Motor neuron (in vitro differentiated cells): Measurements from ENCODE around the gene EHMT1. TPM values are rescaled to one million over a fixed set of nuclear protein-coding genes. Genes with fewer than 3 reads are reported as not detected.
"Not testable (repeated sequence)": the region's sequence is repeated elsewhere in the genome, so short reads cannot be mapped to it uniquely, and the experiment has no call there.

Experiments
- ATAC-seq, 8 experiments: fragments of 200-7000 bp; cut with Tn5 transposase; replicated peaks in 6 of 8; 2 replicates each; pipeline ENCODE4 v1.8.0; 2021; ENCODE audit warnings: mild to moderate bottlenecking in 8 of 8, moderate library complexity in 8 of 8
- H3K27ac ChIP-seq, 2 donors: fragments of 250-450 bp; sonication (Bioruptor Pico); 2 replicates each; pipeline ENCODE4 v1.9.0; 2021; ENCODE audit warnings: antibody characterized with exemption in 2 of 2, mild to moderate bottlenecking in 2 of 2, moderate library complexity in 1 of 2
- H3K4me1 ChIP-seq, 2 donors: fragments of 250-450 bp; sonication (Bioruptor Pico); replicated peaks in 1 of 2; 2 replicates each; pipeline ENCODE4 v1.6.1; 2021; ENCODE audit warnings: antibody characterized with exemption in 2 of 2, mild to moderate bottlenecking in 2 of 2, moderate library complexity in 1 of 2
- H3K4me3 ChIP-seq, 5 donors: fragments of 250-450 bp; sonication (Bioruptor Pico); 2 replicates each; pipeline ENCODE4 v1.9.0; 2021; ENCODE audit warnings: antibody characterized with exemption in 5 of 5, mild to moderate bottlenecking in 5 of 5, moderate library complexity in 4 of 5
- WGBS, 10 experiments: fragments of 450-650 bp; shearing (Covaris generic); methylation state at CpG; one replicate each; pipeline ENCODE4 v1.0.0; 2022; 5-methylcytosine and 5-hydroxymethylcytosine counted together
- in situ Hi-C, 9 experiments: fragments of 400-800 bp; cut with MboI; loops; one replicate each; pipeline ENCODE4 v1.15.0; 2021; ENCODE audit warnings: low sequenced_read_pairs in 9 of 9, low pct_unique_long_range_greater_than_20kb in 2 of 9; ENCODE audit not compliant: unreplicated experiment in 9 of 9
- total RNA-seq, 8 experiments: library from RNA; unstranded; fragments of 300-600 nt; gene quantifications; 2 replicates each; pipeline versions ENCODE4 v1.2.3 to v1.2.4, GENCODE V29; 2022

Gene EHMT1
- total RNA-seq, 8 experiments from 2014 or later, result 25.0 to 90.6 (median 42.6) TPM

GRCh38 chr9:137780031-137780430 is 161.2 kb downstream of the EHMT1 start:
- ATAC-seq, H3K4me1 ChIP-seq, H3K4me3 ChIP-seq: not testable (repeated sequence)

GRCh38 chr9:137781906-137782585 is 163.2 kb downstream of the EHMT1 start:
- in situ Hi-C loops, result no loop called here
- no peak for ATAC-seq

More at GRCh38 chr9:137780031-137780430, 161.2 kb downstream of the EHMT1 start:
- WGBS, 10 experiments, result no CpG with 5 or more reads among the region's 19 CpGs
- in situ Hi-C loops, H3K27ac ChIP-seq: not testable (repeated sequence)

GRCh38 chr9:137783521-137783920 is 164.7 kb downstream of the EHMT1 start:
- Histone ChIP-seq H3K4me1 (peaks cover 0 to 14% of the 10 kb centered on the region in 2 donors), H3K4me3 (no peak overlapping the region), H3K27ac (no peak overlapping the region)
- ATAC-seq, result no peak
- in situ Hi-C loops, result no loop called here
- 85 to 100% (median 94%) methylated on average over 1 to 10 of the region's 12 CpGs for whole genome bisulfite sequencing, 10 experiments

More at GRCh38 chr9:137781906-137782585, 163.2 kb downstream of the EHMT1 start:
- Histone ChIP-seq H3K4me3 (no peak overlapping the region), H3K4me1 (peaks cover 0 to 11% of the 10 kb centered on the region in 2 donors), H3K27ac (no peak overlapping the region)
- WGBS, 10 experiments, result 60 to 100% (median 94%) methylated on average over 1 to 12 of the region's 29 CpGs; no CpG with 5 or more reads in 1 of the 10 experiments

GRCh38 chr9:137784046-137784445 is 165.2 kb downstream of the EHMT1 start:
- ATAC-seq, result no peak
- Histone ChIP-seq H3K27ac (no peak overlapping the region), H3K4me1 (peaks cover 0 to 14% of the 10 kb centered on the region in 2 donors), H3K4me3 (no peak overlapping the region)
- 65 to 94% (median 82%) methylated on average over 2 to 9 of the region's 12 CpGs for WGBS, 10 experiments
- in situ Hi-C loops, result no loop called here

GRCh38 chr9:137784641-137785513 is 166.1 kb downstream of the EHMT1 start:
- 88 to 94% (median 92%) methylated on average over 2 to 4 of the region's 20 CpGs; no CpG with 5 or more reads in 7 of the 10 experiments for WGBS, 10 experiments
- H3K4me3 ChIP-seq, result no peak overlapping the region
- peak in 4 of 8 experiments; percentile 18 to 78 (median 60) for ATAC-seq
- in situ Hi-C loops, result no loop called here
- H3K4me1 ChIP-seq, result peaks cover 0 to 14% of the 10 kb centered on the region in 2 donors
- no peak overlapping the region for H3K27ac ChIP-seq

GRCh38 chr9:137785704-137786161 is 166.9 kb downstream of the EHMT1 start:
- WGBS, 10 experiments, result 23 to 85% (median 47%) methylated on average over 3 to 12 of the region's 16 CpGs
- peak in 7 of 8 experiments; percentile 10 to 81 (median 76) for ATAC-seq
- H3K4me1 ChIP-seq, result peaks cover 0 to 14% of the 10 kb centered on the region in 2 donors

GRCh38 chr9:137786511-137786920 is 167.7 kb downstream of the EHMT1 start:
- in situ Hi-C loops, result no loop called here
- no peak overlapping the region for H3K4me3 ChIP-seq
- no peak for ATAC-seq
- H3K4me1 ChIP-seq, result peaks cover 0 to 14% of the 10 kb centered on the region in 2 donors
- WGBS, 10 experiments, result 88 to 92% (median 90%) methylated on average over 2 to 5 of the region's 19 CpGs; no CpG with 5 or more reads in 7 of the 10 experiments
- no peak overlapping the region for H3K27ac ChIP-seq

More at GRCh38 chr9:137785704-137786161, 166.9 kb downstream of the EHMT1 start:
- Histone ChIP-seq H3K27ac (peak overlapping the region in 1 of 2 donors; percentile 46), H3K4me3 (no peak overlapping the region)
- in situ Hi-C loops, result no loop called here

- in situ Hi-C loops, result no loop called here
- H3K27ac ChIP-seq, result no peak overlapping the region
- H3K4me3 ChIP-seq, result no peak overlapping the region
- whole genome bisulfite sequencing, 10 experiments, result 77% methylated on average over 8 of the region's 15 CpGs; no CpG with 5 or more reads in 9 of the 10 experiments
- peak in 1 of 8 experiments; percentile 43 for ATAC-seq
- peaks cover 0 to 14% of the 10 kb centered on the region in 2 donors for H3K4me1 ChIP-seq
Measured at GRCh38 chr9:137787381-137787780, 168.6 kb downstream of the EHMT1 start.

- 71 to 100% (median 92%) methylated on average over 1 to 10 of the region's 18 CpGs; no CpG with 5 or more reads in 6 of the 10 experiments for WGBS, 10 experiments
Measured at GRCh38 chr9:137787786-137788505, 169.1 kb downstream of the EHMT1 start.

GRCh38 chr9:137788561-137789294 is 169.9 kb downstream of the EHMT1 start:
- H3K27ac ChIP-seq, result no peak overlapping the region
- 83 to 97% (median 85%) methylated on average over 1 to 11 of the region's 59 CpGs; no CpG with 5 or more reads in 6 of the 10 experiments for WGBS, 10 experiments
- no peak overlapping the region for H3K4me3 ChIP-seq
- H3K4me1 ChIP-seq, result peaks cover 0 to 14% of the 10 kb centered on the region in 2 donors
- ATAC-seq, result peak in 1 of 8 experiments; percentile 26
- in situ Hi-C loops, result no loop called here

More at GRCh38 chr9:137787786-137788505, 169.1 kb downstream of the EHMT1 start:
- peak in 1 of 8 experiments; percentile 5 for ATAC-seq
- Histone ChIP-seq H3K4me3 (no peak overlapping the region), H3K4me1 (peaks cover 0 to 14% of the 10 kb centered on the region in 2 donors), H3K27ac (no peak overlapping the region)
- in situ Hi-C loops, result no loop called here

- in situ Hi-C loops, result no loop called here
- Histone ChIP-seq H3K4me3 (no peak overlapping the region), H3K27ac (no peak overlapping the region), H3K4me1 (peaks cover 0 to 14% of the 10 kb centered on the region in 2 donors)
- WGBS, 10 experiments, result 71 to 100% (median 90%) methylated on average over 1 to 11 of the region's 20 CpGs; no CpG with 5 or more reads in 1 of the 10 experiments
- no peak for ATAC-seq
Measured at GRCh38 chr9:137789295-137789895, 170.6 kb downstream of the EHMT1 start.
